HL-60/S4 treated with retinoic acid at 250 ng/mL for 4 days and 3 days (cell line): ENCODE measurements around the gene TGM5.
"Not testable (repeated sequence)": the region's sequence is repeated elsewhere in the genome, so short reads cannot be mapped to it uniquely, and the experiment has no call there.

Experiments
- in situ Hi-C: fragments of 300-500 bp; cut with MboI; formaldehyde crosslinking; loops from 2 replicates; pipeline ENCODE4 v1.7.0; 2022; ENCODE audit warnings: low sequenced_read_pairs

Gene TGM5

GRCh38 chr15:43266834-43267233 is at the start of gene TGM5:
Gene TGM5 (minus strand): TSS chr15:43266928. CDS start chr15:43266849, 79 bp downstream.
- in situ Hi-C loops, result loop anchor here (5.0 kb wide), 1 partner anchor 35 kb away; no protein-coding TSS in a partner anchor

GRCh38 chr15:43314171-43314570 is 47.4 kb upstream of the TGM5 start:
- in situ Hi-C loops, result no loop called here

GRCh38 chr15:43312378-43312777 is 45.6 kb upstream of the TGM5 start:
- in situ Hi-C loops, result no loop called here

- in situ Hi-C loops, result no loop called here
Observed at GRCh38 chr15:43302205-43302817, 35.6 kb upstream of the TGM5 start, which contains the start of gene TGM7. Gene TGM7 (minus strand): TSS chr15:43302255.

GRCh38 chr15:43299884-43300283 is 33.2 kb upstream of the TGM5 start:
- in situ Hi-C loops, result no loop called here

- in situ Hi-C loops, result no loop called here
Observed at GRCh38 chr15:43299411-43299810, 32.7 kb upstream of the TGM5 start.

- in situ Hi-C loops, result no loop called here
Observed at GRCh38 chr15:43294091-43294706, 27.5 kb upstream of the TGM5 start.

GRCh38 chr15:43293432-43293831 is 26.7 kb upstream of the TGM5 start:
- in situ Hi-C loops, result no loop called here

- in situ Hi-C loops, result no loop called here
Observed at GRCh38 chr15:43292375-43293078, 25.8 kb upstream of the TGM5 start.

- in situ Hi-C loops, result not testable (repeated sequence)
Observed at GRCh38 chr15:43289656-43290055, 22.9 kb upstream of the TGM5 start.

GRCh38 chr15:43287254-43287653 is 20.5 kb upstream of the TGM5 start:
- in situ Hi-C loops, result no loop called here

GRCh38 chr15:43286074-43286473 is 19.3 kb upstream of the TGM5 start:
- in situ Hi-C loops, result no loop called here

- in situ Hi-C loops, result no loop called here
Observed at GRCh38 chr15:43285609-43286037, 18.9 kb upstream of the TGM5 start.

- in situ Hi-C loops, result no loop called here
Observed at GRCh38 chr15:43283526-43283925, 16.8 kb upstream of the TGM5 start.

- in situ Hi-C loops, result no loop called here
Observed at GRCh38 chr15:43281926-43282602, 15.3 kb upstream of the TGM5 start.

- in situ Hi-C loops, result no loop called here
Observed at GRCh38 chr15:43280996-43281395, 14.3 kb upstream of the TGM5 start.

- in situ Hi-C loops, result no loop called here
Observed at GRCh38 chr15:43279496-43279895, 12.8 kb upstream of the TGM5 start.

- in situ Hi-C loops, result no loop called here
Observed at GRCh38 chr15:43278869-43279268, 12.1 kb upstream of the TGM5 start.

GRCh38 chr15:43277901-43278300 is 11.2 kb upstream of the TGM5 start:
- in situ Hi-C loops, result no loop called here

GRCh38 chr15:43277231-43277823 is 10.6 kb upstream of the TGM5 start:
- in situ Hi-C loops, result no loop called here

GRCh38 chr15:43276563-43277200 is 10.0 kb upstream of the TGM5 start:
- in situ Hi-C loops, result no loop called here
